ENCODE data around the gene HNRNPAB. TPM values are rescaled to one million over a fixed set of nuclear protein-coding genes. Genes with fewer than 3 reads are reported as not detected.

The HNRNPAB gene
- total and polyA plus RNA-seq, 12 donors: 40.7 to 265 (median 117) TPM

GRCh38 chr5:178206166-178207101 is 2.1 kb downstream of the HNRNPAB start:
- Histone ChIP-seq H3K27ac (peak overlapping the region; percentile 42 to 98 (median 90)), H3K27me3 (no peaks in the 10 kb centered on the region), H3K4me1 (replicated peaks in 1 of 2) (peaks cover 15 to 39% of the 10 kb centered on the region in 2 donors), H3K36me3 (replicated peaks in 1 of 2) (peaks cover 0 to 48% of the 10 kb centered on the region in 2 donors), H3K4me3 (peak overlapping the region in 2 of 4 donors; percentile 58 to 84), H3K9me3 (replicated peaks in 1 of 3) (no peaks in the 10 kb centered on the region)
- TF ChIP-seq CTCF (IDR thresholded peaks at IDR 0.05): no peak
- TF ChIP-seq POLR2A (IDR thresholded peaks at IDR 0.05): peak in 1 of 2 donors; percentile 19
- DNase-seq: peak; percentile 51 to 83 (median 77)
- intact Hi-C loops (cut with DNase I): no loop called here
- 32 to 45% (median 34%) methylated on average over 12 of the region's 12 CpGs for WGBS, 4 donors

DNA sequence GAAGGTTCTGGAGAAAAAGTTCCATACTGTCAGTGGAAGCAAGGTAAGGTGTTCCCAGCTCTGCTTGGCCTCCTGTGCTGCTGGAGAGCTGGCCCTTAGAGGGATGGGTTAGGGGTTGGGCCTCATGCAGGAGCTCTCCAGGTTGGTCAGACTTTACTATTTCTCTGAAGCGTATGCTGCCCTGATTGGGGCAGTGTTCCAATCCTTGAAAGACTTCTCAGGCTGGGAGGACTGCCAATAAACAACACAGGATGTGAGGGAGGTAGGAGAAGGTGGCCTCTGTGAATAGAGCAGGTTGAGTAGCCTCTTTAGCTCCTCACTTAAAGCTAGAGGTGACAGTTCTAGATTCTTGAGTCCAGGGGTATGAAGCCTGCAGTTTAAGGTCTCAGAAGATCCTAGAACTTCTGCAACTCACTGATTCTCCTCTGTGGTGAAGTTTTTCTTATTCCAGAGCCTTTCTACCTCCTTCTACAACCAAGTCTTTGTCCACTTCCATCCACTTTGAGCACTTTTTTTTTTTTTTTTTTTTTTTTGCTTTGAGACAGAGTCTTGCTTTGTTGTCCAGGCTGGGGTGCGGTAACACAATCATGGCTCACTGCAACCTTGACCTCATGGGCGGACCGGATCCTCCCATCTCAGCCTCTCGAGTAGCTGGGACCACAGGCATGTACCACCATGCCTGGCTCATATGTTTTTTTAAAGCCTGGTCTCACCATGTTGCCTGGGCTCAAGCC is 3.0 kb downstream of the HNRNPAB start:
- no peaks in the 10 kb centered on the region for H3K27me3 ChIP-seq
- peak; percentile 55 to 81 (median 67) for DNase-seq
- H3K4me1 ChIP-seq (replicated peaks in 1 of 2): peaks cover 15 to 30% of the 10 kb centered on the region in 2 donors
- 33 to 47% (median 42%) methylated on average over 5 of the region's 5 CpGs for WGBS, 4 donors
- no peaks in the 10 kb centered on the region for H3K9me3 ChIP-seq (replicated peaks in 1 of 3)
- intact Hi-C loops (cut with DNase I): no loop called here
- TF ChIP-seq POLR2A (IDR thresholded peaks at IDR 0.05) (peak in 1 of 2 donors; percentile 10), CTCF (IDR thresholded peaks at IDR 0.05) (no peak)
- H3K27ac ChIP-seq: peak overlapping the region in 3 of 5 donors; percentile 90 to 98 (median 90)
- peak overlapping the region in 1 of 4 donors; percentile 84 for H3K4me3 ChIP-seq
- peaks cover 0 to 58% of the 10 kb centered on the region in 2 donors for H3K36me3 ChIP-seq (replicated peaks in 1 of 2)

- H3K27ac ChIP-seq: peak overlapping the region in 2 of 5 donors; percentile 5 to 90
- H3K27me3 ChIP-seq: no peaks in the 10 kb centered on the region
- peaks cover 0 to 63% of the 10 kb centered on the region in 2 donors for H3K36me3 ChIP-seq (replicated peaks in 1 of 2)
- peak in 2 of 7 donors; percentile 24 to 50 for DNase-seq
- TF ChIP-seq CTCF (IDR thresholded peaks at IDR 0.05) (no peak), POLR2A (IDR thresholded peaks at IDR 0.05) (no peak)
- WGBS, 4 donors: 86 to 100% (median 95%) methylated on average over 1 of the region's 1 CpG
- peaks cover 17 to 30% of the 10 kb centered on the region in 2 donors for H3K4me1 ChIP-seq (replicated peaks in 1 of 2)
- intact Hi-C loops (cut with DNase I): no loop called here
- H3K4me3 ChIP-seq: no peak overlapping the region
- no peaks in the 10 kb centered on the region for H3K9me3 ChIP-seq (replicated peaks in 1 of 3)
These were observed 3.6 kb downstream of the HNRNPAB start for GRCh38 chr5:178207917-178208280.
